Measurements from ENCODE around the gene LRRC10.

DNA sequence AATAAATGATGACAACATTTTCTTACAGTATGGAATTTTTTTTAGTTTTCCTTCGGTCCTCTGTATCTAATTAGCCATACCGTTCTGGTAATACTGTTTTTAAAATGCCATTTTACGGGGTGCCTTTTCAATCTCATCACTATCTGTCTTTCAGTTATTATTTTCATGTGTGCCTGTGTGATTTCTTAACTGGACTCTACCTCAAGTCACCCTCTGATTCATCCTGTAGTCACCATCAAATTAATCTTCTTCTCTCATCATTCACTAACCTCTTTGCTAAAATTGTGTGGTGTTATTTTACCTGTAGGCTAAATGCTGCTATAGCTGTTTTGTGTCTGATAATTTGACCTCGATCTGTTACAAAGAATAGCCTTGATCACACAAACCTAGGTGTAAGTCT lies 41.5 kb downstream of the LRRC10 start:
- TF ChIP-seq, protein P1, sequence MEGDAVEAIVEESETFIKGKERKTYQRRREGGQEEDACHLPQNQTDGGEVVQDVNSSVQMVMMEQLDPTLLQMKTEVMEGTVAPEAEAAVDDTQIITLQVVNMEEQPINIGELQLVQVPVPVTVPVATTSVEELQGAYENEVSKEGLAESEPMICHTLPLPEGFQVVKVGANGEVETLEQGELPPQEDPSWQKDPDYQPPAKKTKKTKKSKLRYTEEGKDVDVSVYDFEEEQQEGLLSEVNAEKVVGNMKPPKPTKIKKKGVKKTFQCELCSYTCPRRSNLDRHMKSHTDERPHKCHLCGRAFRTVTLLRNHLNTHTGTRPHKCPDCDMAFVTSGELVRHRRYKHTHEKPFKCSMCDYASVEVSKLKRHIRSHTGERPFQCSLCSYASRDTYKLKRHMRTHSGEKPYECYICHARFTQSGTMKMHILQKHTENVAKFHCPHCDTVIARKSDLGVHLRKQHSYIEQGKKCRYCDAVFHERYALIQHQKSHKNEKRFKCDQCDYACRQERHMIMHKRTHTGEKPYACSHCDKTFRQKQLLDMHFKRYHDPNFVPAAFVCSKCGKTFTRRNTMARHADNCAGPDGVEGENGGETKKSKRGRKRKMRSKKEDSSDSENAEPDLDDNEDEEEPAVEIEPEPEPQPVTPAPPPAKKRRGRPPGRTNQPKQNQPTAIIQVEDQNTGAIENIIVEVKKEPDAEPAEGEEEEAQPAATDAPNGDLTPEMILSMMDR (IDR thresholded peaks at IDR 0.05) = no peak
- no peak for TF ChIP-seq ZFX (IDR thresholded peaks at IDR 0.05; ENCODE audit: borderline replicate concordance)

Data from 22Rv1 (cell line).